GM19372 (cell line): ENCODE measurements around the gene RFX5.
"Not testable (repeated sequence)": the region's sequence is repeated elsewhere in the genome, so short reads cannot be mapped to it uniquely, and the experiment has no call there.

Experiments
- ATAC-seq: cut with Tn5 transposase; IDR thresholded peaks from one replicate; pipeline ENCODE4 v1.9.1; 2021; ENCODE audit warnings: mild to moderate bottlenecking, low read depth, moderate library complexity; ENCODE audit not compliant: unreplicated experiment

Gene RFX5

DNA sequence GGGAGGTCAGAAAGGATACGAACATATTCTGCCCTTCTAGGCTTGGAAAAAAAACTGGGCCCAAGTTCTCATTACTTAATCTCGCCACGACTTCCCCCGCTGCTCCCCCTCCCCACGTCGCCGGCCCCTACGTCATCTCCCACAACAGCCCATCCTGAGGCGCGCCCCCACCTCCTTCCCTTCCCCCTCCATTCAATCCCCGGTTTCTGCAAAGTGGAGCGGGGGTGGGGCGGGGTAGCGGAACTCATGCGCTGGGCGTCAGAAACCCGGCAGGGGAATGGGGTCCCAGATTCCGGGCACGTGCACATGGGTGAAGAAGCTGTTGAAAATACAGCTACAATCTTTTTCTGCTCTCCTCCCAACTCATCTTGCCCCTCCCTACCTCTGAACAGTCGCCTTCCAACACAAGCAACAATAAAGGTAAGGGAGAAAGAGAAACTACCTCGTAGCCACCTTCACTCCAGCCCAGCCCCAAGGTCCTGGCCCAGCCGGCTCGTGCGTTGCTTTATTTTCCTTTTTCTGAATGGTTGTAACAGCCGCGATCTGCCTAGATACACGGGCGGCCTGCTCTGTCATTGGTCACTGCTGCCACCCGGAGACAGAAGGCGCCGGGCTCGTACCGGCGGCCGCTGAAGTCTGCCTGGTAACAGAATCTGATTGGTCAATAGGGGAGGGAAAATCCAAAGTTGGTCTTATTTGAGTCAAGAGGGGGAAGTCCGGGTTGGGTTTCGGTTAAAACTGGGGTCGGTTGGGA is at the start of gene RFX5:
RFX5 (minus strand) TSS at position 484 of the 754 bp plus-strand sequence. CDS start 932 bp downstream, outside the sequence.
- peak; percentile 93 for ATAC-seq

DNA sequence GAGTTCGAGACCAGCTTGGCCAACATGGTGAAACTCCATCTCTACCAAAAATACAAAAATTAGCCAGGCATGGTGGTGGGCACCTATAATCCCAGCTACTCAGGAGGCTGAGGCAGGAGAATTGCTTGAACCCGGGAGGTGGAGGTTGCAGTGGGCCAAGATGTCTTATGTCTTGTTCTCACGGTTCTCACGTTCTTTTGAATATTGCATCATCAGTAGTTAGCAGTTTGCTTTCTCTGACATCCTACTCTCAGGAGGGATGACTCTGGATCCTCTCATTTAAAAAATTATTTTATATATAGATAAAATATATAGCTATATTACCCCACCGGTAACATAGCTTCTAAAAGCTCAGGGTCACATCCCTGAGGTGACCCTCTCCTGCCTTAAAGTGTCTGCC is 49.2 kb upstream of the RFX5 start:
- not testable (repeated sequence) for ATAC-seq

DNA sequence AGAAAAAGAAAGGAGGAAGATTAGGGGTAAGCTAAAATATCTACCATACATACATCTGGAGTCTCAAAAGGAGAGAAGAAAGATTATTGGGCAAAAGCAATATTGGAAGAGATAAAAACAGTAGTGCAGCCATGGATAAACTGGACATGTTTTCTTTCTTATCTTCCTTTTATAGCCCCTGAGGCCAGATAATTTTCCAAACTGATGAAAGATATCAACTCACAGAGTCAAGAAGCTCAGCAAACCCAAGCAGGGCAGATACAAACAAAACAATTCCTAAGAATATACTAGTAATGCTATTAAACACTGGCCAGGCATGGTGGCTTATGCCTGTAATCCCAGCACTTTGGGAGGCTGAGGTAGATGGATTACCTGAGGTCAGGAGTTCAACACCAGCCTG is 46.5 kb upstream of the RFX5 start:
- no peak for ATAC-seq

DNA sequence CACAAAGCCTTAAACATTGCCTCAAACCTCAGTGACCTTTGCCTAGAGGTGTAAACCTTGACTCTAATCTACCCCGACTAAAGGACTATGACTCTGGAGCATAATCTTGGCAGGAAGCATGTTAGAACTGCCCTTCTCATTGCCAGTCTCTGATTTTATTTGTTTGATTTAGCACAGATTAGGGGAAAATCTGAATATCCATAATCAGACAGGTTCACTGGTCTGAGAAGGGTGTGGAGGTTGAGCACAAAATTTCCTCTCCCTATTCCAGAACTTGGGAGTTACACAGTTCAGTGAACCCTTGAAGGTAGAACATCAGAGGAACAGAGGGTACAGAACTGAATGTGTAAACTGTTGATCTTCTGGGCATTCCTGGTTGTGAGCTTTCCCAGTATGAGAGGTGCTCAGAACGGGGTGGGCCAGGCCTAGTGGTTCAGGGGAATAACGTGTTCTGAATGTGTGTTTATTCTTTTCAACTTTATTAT is 44.1 kb upstream of the RFX5 start:
- no peak for ATAC-seq

DNA sequence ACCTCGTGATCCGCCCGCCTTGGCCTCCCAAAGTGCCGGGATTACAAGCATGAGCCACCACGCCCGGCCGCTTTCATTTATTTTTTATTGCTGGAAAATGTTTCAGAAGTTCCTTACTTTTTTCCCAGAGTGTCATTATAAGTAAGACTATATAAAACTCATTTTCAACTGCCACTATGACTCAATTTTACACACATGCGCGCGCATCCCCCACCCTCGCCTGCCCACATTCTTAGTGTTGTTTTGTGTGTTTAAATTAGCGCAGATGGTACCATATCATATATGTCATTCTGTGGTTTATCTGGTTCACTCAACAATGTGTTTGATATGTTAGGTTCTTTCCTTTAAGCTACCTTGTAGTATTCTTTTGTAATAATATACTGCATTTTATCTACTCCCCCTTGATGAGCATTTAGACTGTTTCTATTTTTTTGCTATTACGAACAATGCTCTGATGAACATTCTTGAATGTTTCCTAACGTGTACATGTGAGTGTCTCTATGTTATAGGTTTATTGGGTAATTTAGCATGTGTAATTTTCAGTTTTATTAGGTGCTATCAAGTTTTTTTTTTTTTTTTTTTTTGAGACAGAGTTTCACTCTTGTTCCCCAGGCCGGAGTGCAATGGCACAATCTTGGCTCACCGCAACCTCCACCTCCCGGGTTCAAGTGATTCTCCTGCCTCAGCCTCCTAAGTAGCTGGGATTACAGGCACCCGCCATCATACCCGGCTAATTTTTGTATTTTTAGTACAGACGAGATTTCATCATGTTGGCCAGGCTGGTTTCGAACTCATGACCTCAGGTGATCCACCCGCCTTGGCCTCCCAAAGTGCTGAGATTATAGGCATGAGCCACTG is 43.4 kb upstream of the RFX5 start:
- ATAC-seq, result not testable (repeated sequence)

DNA sequence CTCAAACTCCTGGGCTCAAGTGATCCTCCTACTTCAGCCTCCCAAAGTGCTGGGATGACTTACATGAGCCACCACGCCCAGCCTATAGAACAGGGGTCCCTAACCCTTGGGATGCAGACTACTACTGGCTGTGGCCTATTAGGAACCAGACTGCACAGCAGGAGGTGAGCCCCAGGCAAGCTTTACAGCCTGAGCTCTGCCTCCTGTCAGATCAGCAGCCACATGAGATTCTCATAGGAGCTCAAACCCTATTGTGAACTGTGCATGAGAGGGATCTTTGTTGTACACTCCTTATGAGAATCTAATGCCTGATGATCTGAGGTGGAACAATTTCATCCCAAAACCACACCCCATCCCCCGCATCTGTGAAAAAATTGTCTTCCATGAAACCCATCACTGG is 39.0 kb upstream of the RFX5 start:
- no peak for ATAC-seq

DNA sequence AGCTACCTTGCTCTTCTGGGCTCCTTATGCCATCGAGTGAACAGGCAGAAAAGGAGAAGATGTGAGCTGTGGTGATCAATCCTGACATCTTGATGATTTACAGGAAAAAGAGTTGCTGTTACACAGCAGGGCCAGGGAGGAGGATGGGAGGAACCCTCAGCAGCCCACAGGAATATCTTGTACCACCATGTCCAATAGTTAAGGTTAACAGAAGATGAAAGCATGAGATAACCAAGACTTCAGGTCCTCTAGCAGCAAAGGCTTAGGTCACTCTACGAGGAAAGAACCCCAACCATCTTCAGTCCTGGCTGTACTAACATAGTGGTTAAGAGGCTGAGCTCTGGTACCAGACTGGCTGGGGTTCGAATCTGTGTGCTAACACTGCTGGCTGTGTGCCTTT is 37.5 kb upstream of the RFX5 start:
- no peak for ATAC-seq

DNA sequence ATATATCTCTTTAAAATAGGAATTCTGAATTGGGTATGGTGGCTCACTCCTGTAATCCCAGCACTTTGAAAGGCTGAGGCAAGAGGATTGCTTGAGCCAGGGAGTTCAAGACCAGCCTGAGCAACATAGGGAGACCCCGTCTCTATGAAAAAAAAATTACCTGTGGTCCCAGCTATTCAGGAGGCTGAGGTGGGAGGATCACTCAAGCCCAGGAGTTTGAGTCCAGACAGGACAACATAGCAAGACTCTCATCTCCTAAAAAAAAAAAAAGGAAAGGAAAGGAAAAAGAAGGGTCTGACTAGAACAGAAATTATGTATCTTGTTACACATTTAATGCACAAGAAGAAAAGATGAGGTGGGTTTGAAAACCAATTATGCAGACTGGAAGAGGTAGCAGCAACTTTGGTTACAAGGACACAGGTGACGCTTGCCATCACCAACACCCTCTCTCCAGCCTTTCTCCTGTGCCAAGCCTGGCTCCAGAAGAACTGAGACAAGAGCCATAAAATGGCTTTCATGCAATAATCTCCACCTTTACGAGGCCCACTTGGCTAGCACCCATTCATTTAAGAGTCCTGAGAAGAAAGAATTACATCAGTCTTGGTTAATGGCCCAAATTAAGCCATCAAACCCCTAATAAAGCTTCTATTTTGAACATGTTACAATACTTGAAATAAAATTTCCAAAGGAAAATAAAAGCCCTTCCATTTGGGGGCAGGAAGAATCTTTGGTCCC is 30.3 kb upstream of the RFX5 start:
- ATAC-seq, result no peak

DNA sequence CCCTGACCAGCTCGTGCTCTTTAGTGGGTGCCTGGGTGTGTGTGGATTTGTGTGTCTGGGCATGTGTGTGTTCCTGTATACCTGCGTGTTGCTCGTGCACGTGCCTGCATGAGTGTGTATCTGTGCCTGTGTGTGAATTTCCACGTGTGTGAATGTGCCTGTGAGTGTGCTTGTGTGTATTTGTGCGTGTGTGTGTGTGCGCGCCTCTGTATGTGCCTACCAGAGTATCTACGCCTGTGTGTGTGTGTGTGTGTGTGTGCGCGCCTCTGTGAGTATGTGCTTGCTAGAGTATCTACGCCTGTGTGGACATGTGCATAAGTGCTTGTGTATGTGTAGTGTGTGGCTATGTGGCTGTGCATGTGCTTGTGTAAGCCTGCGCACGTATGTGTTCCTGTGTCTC is 26.1 kb upstream of the RFX5 start:
- no peak for ATAC-seq

DNA sequence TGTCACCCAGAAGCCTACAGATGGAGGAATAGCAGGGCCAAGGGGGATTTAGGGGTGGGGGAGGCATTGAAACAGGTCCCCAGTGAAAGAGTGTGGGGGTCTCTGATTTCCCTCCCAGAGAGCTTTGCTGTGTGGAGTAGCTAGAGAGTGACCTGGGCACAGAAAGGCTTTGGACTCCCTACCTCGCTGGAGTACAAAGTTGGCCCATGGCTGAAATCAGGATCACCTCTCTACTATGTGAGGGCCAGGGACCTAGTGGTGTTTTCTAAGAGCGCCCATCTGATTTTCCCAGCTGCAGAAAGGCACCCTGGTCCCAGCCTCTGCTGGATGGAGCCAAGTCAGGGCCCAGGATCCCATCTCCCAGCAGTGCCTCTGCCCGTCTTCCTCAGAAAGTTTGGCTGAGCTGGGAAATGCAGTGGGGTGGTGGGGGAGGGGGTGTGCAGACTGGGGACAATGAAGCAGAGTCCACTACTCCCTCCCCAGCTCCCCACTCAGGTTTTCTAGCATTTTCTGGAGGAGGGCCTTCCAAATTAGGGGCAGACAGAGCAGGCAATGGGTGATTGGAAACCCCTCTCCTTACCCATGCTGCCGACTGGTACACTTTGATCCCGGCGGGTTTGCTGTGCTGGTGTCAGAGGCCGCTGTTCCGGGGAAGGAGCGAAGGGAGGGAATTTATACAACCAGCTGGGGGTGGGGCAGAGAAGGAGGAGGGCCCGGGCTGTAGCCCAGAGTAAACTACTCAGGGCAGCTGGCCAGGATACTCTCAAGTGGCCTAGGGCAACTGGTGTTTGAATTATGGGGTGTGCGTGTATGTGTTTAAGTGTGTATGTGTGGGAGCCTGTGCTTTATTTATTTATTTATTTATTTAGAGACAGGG is 25.2 kb upstream of the RFX5 start, which contains the start of gene SELENBP1:
SELENBP1 (minus strand) TSS at position 648 of the 877 bp plus-strand sequence; CDS start at position 584, 64 bp downstream.
- ATAC-seq, result no peak

DNA sequence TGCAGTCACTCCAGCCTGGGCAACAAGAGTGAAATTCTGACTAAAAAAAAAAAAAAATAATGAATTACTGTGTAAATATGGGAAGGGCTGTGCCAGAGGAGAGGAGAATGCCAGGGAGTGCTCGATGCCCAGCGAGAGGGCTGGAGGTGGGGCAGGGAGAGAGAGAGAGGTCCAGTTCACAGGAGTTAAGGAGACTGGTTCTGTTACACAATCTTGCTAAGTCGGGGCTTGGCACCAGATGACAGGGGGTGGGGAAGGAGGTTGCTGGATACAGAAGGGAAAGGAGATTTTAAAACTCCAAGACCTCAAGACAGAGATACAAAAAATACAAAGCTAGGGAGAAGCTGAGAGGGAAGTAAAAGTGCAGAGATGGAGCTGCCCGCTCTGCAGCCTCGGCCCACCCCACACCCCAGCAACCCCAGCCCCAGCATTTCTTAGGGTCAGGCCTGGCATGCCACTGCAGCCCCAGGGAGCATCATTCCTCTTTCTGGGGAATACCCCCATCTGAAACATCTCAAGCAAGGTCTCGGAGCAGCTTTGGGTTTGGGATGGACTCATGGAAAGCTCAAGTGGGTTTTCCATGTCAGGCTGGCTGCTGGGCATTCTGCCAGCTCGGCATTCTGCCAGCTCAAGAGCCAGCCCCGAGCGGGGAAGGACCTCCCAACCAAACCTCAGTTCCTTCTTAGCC is 24.5 kb upstream of the RFX5 start:
- no peak for ATAC-seq

DNA sequence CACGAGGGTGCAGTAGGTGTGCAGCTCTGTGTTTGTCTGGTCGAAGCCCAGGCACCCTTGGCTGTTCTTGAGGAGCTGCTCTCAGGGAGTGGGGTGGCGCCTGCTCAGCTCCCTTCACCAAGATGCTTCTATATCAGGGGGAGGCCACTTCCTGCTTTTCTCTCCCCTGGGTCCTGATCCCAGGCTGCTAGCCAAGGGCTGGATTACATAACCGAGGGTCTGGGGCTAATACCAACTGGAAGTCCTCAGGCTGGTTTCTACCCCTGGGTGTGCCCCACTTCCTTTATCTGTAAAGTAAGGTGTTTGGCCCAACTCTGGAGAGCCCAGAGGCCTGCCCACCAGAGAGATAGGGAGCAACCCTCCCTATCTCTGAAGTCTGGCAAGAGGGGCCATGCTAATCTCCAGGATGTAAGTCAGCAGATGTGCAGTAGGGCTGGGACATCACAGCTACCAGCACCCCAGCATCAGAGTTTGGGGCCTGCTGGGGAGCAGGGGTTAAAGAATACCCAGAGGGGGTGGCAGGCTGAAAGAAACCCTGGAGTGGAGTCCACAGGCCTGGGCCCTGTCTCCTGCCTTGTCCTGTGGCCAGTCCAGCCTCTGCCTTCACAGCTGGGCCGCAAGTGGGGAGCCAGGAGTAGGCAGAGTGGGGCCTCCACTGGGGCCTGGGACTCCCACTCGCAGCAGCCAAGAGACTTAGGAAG is 23.3 kb upstream of the RFX5 start:
- ATAC-seq, result no peak

DNA sequence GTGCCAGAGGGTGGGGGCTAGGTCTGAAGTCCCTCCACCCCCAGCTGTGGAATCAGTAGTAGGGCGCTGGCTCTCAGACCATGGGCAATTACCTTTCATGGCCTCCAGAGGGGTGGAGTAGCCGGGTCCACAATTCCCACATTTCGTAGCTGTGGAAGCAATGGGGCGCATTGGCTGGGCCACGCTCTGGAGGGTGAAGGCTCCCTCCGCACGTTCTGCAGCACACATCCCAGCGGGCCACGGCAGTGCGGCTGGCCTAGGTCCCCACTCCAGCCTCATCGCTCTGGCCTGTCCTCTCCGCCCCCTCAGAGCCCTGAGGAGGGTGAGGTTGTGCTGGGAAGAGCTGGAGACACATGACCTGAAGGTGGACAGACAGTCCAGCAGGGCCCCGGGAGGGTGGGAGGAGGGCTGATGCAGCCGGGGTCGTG is 22.6 kb upstream of the RFX5 start:
- ATAC-seq, result no peak

DNA sequence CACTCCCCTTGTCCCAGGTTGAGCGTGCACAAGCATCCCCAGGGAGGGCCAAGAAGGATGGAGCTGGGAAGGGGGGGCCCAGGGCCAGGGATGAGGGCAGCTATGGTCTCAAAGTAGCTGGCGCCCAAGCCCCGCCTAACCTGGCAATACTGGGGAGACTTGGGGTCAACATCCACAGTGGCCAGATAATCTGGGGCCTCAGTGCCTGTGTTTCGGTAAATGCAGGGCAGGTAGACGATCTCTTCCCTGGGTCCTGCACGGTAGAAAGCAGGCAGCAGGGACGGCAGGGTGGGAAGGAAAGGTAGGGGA is 22.2 kb upstream of the RFX5 start:
- no peak for ATAC-seq

DNA sequence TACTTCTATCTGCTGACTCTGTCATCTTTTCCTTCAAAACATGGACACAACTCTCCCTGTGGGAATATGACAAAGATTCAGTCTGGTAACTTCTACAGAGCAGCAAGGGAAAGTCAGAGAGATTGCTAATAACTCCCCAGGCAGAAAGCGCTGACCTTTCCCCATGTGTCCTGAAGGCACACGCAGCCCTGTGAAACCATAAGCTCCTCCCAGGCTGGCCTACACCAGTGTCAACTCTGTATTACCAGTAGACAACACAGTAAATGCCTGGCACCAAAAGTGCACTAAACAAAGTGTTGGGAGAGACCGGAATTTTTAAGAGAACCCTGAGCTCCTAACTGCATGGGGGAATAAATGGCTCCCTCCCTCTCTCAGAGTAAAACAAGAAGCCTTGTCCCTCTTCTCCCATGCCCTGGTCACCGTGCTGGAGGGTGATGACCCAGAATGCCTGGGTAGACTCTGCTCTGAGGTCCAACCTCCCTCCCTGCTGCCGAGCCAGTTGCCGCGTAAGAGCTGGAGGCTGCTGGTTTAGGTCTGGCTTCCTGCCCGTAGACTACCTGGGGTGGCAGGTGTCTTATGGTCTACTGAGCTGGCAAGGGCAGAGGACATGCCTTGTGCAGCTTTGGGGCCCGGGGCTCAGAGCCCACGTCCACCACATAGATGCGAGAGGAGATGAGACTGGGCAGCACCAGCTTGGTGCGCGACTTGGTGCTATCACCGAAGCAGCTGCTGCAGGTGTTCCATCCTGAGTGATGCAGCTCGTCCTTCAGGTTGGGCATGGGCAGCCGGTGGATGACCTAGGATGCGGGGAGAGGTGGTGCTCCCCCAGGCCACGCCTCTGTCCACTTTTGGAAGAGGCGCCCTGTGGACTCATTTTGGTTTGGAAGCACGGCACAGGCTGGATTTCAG is 21.6 kb upstream of the RFX5 start:
- no peak for ATAC-seq

DNA sequence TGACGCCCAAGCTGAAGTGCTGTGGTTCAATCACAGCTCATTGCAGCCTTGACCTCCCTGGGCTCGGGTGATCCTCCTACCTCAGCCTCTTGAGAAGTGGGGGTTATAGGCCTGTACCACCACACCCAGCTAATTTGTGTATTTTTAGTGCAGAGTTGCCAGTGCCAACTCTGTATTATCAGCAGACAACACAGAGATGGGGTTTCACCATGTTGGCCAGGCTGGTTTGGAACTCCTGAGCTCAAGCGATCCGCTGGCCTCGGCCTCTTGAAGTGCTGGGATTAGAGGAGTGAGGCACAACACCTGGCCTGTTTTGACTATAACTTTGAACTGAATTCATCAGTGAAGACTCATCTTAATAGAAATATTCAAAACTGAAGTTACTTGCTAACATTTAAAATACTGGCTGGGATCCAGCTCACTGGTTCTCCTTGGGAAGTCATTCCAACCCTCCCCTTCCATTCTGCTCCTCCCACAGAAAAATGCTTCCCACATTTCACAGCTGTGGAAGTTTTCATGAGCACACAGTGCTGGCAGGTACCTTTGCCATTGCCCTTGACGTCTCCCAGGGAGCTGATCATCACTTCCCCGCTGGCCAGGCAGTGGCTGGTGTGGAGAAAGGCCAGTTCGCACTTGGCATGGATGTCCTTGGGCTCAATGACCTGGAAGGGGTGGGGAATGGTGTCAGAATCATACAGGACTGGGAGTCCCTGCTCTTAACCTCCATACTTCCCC is 20.8 kb upstream of the RFX5 start:
- no peak for ATAC-seq

DNA sequence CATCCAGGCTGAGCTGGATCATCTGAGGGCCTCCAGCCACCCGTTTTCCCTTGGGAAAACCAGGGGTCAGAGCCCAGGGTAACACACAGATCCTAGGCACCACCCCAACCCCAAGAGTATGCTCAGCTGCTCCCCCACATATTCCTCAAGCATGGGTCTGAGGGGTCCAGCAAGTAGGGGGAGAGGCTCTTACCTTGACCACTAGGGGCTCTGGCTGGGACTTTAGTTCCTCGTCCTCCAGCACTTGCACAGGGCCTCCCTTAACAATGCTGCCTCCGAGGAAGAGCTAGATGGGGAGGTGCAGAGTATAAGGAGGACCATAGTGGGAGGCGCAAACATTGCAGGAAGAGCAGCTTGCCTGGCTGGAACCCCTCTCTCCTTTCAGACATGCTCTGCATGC is 17.9 kb upstream of the RFX5 start:
- ATAC-seq, result no peak
